ENCODE measurements around the gene GTF2IRD1.
"Not testable (repeated sequence)": the region's sequence is repeated elsewhere in the genome, so short reads cannot be mapped to it uniquely, and the experiment has no call there.

The GTF2IRD1 gene

DNA sequence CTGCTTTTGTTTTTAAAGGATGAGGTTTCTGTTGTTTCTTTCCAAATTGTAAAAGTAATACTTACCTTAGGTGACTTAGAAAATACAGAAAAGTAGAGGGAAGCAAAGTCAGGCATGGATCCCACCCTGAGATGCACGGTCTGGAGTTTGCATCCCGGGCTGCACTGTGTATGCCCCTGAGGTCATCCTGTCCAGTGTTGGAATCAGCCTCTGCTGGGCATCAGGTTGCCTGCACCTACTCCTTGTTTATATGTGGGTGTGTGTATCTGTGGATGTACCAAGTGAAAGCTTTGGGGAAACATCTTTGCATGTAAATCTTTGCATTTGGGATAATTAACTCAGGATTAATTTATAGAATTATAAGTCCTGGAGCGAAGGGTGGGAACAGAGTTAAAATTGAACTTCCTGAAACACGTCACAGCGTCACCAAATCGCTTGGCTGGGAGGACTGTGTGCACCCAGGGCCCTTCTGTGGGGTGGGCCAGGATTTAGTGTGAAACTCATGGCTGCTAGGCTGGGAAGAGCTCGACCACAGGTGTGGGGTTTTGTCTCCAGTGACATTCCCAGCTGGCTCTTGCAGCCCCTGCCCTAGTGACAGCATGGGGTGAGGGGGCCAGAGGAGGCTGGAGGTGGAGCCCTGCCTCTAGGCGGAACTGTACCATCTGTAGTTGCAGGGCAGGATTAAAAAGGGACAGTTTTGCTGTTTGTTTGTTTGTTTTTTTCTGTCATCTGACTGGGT, 27.9 kb downstream of the GTF2IRD1 start:
- in situ Hi-C loops (cut with MboI; ENCODE audit: low sequenced_read_pairs), result no loop called here
- DNase-seq (ENCODE audit: low spot score in 2 of 2), result no peak
- peaks cover 6% of the 10 kb centered on the region for H3K4me1 ChIP-seq
- no peak overlapping the region for H3K4me3 ChIP-seq
- no peaks in the 10 kb centered on the region for H3K36me3 ChIP-seq (replicated peaks)
- H3K9me3 ChIP-seq, result no peaks in the 10 kb centered on the region
- no peaks in the 10 kb centered on the region for H3K27me3 ChIP-seq (ENCODE audit: low read depth)

DNA sequence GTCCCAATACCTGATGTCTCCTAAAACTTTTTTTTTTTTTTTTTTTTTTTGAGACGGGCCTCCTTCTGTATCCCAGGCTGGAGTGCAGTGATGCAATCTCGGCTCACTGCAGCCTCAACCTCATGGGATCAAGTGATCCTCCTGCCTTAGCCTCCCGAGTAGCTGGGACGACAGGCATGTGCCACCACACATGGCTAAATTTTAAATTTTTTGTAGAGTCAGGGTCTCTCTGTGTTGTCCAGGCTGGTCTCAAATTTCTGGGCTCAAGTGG, 28.4 kb downstream of the GTF2IRD1 start:
- H3K4me1 ChIP-seq, result peaks cover 6% of the 10 kb centered on the region

DNA sequence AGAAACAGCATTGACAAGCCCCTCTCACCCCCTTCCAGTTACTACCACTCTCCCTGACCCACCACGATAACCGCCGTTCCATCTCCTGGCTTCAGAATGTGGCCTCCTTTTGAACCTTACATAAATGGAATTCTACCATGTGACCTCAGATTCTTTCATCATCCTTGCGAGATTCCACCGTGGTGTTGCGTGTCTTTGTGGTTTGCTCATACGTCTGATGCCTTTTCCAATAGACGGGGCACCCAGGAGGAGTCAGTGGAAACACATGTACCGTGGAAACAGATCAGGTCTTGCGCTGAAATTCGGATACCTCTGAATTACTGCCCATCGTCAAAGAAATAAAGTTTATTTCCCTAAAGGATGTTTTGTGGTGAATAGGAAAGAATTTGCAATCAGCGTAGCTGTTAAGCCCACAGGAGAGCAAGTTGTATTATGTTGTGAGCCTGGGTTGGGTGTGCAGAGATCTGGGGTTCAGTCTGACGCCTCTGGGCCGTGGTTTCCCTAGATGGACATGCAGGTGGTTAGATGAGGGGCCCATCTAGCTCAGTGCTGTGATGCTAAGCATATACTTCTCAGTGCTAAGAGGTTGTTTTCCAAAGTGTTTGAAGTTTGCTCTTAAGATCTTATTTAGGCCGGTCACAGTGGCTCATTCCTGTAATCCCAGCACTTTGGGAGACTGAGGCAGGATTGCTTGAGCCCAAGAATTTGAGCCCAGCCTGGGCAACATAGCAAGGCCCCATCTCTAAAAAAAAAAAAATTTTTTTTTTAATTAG, 29.1 kb downstream of the GTF2IRD1 start:
- H3K4me3 ChIP-seq, result no peak overlapping the region

More for the DNA sequence above, 28.4 kb downstream of the GTF2IRD1 start:
- Histone ChIP-seq H3K27me3 (ENCODE audit: low read depth) (no peaks in the 10 kb centered on the region), H3K36me3 (replicated peaks) (no peaks in the 10 kb centered on the region), H3K4me3 (no peak overlapping the region), H3K9me3 (no peaks in the 10 kb centered on the region)
- no peak for DNase-seq (ENCODE audit: low spot score in 2 of 2)
- in situ Hi-C loops (cut with MboI; ENCODE audit: low sequenced_read_pairs), result no loop called here

DNA sequence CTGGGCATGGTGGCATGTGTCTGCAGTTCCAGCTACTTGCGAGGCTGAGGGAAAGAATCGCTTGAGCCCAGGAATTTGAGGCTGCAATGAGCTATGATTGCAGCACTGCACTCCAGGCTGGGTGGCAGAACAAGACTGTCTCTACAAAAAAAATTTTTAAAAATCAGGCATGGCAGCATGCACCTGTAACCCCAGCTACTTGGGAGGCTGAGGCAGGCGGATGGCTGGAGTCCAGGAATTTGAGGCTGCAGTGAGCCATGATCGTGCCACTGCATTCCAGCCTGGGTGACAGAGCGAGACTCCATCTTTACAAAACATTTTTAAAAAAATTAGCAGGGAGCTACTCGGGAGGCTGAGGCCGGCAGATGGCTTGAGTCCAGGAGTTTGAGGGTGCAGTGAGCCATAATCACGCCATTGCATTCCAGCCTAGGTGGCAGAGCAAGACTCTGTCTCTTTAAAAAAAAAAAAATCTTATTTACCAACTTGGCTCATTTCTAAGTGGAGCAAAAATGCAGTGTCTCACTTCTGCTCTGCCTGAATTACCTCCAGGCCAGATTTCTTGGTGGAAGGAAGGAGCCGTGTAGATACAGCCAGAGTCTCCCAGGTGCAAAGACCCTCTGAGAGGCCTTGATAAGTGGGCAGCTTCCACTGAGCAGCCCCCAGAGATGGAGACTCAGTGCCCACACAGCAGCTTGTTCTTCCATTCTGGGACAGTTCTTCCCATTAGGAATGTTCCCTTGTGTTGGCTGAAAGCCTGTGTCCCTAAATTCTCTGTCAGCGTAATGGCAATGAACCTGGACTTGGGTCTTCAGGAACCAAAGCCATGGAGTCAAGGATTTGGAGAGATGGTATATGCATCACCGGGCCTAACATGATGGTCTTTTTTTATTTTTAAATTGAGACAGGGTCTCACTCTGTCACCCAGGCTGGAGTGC, 30.0 kb downstream of the GTF2IRD1 start:
- in situ Hi-C loops (cut with MboI; ENCODE audit: low sequenced_read_pairs), result no loop called here
- Histone ChIP-seq H3K27me3 (ENCODE audit: low read depth) (no peaks in the 10 kb centered on the region), H3K4me3 (no peak overlapping the region), H3K4me1 (peaks cover 4% of the 10 kb centered on the region; the same call in 1 of the 2 replicates), H3K36me3 (replicated peaks) (no peaks in the 10 kb centered on the region), H3K9me3 (no peaks in the 10 kb centered on the region)
- no peak for DNase-seq (ENCODE audit: low spot score in 2 of 2)

More for the DNA sequence above, 29.1 kb downstream of the GTF2IRD1 start:
- Histone ChIP-seq H3K9me3 (no peaks in the 10 kb centered on the region), H3K27me3 (ENCODE audit: low read depth) (no peaks in the 10 kb centered on the region), H3K36me3 (replicated peaks) (no peaks in the 10 kb centered on the region), H3K4me1 (peaks cover 4% of the 10 kb centered on the region; the same call in 1 of the 2 replicates)
- DNase-seq (ENCODE audit: low spot score in 2 of 2), result no peak
- in situ Hi-C loops (cut with MboI; ENCODE audit: low sequenced_read_pairs), result no loop called here

DNA sequence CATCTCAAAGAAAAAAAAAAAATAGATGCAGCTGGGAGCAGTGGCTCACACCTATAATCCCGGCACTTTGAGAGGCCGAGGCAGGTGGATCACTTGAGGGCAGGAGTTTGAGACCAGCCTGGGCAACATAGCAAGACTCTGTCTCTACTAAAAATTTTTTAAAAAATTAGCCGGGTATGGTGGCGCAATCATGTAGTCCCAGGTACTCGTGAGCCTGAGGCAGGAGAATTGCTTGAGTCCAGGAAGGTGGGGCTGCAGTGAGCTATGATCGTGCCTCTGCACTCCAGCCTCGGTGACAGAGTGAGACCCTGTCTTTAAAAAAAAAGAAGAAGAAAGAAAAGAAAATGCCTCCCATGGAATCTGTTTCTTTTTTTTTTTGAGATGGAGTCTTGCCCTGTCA, 31.9 kb downstream of the GTF2IRD1 start:
- Histone ChIP-seq H3K36me3 (replicated peaks) (no peaks in the 10 kb centered on the region), H3K27me3 (ENCODE audit: low read depth) (no peaks in the 10 kb centered on the region), H3K4me1 (peaks cover 4% of the 10 kb centered on the region; the same call in 1 of the 2 replicates), H3K9me3 (no peaks in the 10 kb centered on the region), H3K4me3 (no peak overlapping the region)
- in situ Hi-C loops (cut with MboI; ENCODE audit: low sequenced_read_pairs), result no loop called here
- DNase-seq (ENCODE audit: low spot score in 2 of 2), result no peak

DNA sequence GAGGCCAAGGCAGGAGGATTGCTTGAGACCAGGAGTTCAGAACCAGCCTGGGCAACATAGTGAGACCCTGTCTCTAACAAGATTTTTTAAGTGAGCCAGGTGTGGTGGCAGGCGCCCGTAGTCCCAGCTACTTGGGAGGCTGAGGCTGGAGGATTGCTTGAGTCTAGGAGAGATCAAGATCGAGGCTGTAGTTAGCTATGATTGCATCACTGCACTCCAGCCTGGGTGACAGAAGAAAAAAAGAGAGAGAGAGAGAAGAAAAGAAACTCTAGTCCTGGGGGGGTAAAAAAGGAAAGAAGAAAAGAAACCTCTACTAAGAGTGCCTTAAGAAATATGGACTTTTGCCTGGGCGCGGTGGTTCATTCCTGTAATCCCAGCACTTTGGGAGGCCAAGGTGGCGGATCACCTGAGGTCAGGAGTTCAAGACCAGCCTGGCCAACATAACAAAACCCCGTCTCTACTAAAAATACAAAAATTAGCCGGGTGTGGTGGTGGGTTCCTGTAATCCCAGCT, 34.9 kb downstream of the GTF2IRD1 start:
- in situ Hi-C loops (cut with MboI; ENCODE audit: low sequenced_read_pairs); H3K36me3 ChIP-seq (replicated peaks); H3K27me3 ChIP-seq (ENCODE audit: low read depth); H3K4me3 ChIP-seq; DNase-seq (ENCODE audit: low spot score in 2 of 2); H3K9me3 ChIP-seq; H3K4me1 ChIP-seq: not testable (repeated sequence)

DNA sequence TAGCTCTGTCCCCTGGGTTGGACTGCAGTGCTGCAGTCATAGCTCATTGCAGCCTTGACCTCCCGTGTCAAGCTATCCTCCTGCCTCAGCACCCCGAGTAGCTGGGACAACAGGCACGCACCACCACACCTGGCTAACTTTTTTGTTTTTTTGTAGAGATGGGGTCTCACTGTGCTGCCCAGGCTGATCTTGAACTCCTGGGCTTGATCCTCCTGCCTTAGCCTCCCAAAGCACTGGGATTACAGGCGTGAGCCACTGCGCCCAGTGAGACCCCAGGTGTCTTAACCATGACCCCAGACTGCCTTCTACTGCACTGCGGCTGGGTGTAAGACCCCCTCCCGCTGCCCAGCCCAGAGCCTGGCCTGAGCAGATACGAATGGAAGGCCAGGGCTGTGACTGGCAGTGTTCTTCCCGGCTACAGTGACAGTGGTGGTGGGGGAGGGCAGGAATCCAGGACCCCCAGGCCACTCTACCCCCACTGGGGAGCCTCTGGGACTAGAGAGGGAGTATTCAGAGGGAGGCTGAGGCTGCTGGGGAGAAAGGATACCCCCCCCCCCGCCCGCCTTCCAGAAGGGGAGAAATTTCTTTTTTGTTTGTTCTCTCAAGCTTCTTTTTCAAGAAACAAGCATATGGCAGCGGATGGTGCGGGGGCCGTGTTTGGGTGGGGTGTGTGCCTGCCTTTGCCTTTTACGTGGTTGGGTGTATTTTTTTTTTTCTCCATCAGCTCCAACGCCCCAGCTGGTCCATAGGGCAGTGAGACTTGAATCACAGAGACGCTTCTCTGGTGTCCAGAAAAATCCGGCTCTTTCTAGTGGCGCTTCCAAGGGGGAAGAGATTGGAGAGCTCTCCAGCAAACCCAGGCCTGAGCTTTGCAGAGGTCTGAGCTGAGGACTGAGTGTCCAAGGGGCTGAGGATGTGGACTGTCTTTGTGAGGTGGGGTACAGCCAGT, 36.6 kb downstream of the GTF2IRD1 start:
- in situ Hi-C loops (cut with MboI; ENCODE audit: low sequenced_read_pairs), result no loop called here
- DNase-seq (ENCODE audit: low spot score in 2 of 2), result no peak
- no peaks in the 10 kb centered on the region for H3K4me1 ChIP-seq
- no peaks in the 10 kb centered on the region; the same call in 1 of the 2 replicates for H3K36me3 ChIP-seq (replicated peaks)
- H3K9me3 ChIP-seq, result no peaks in the 10 kb centered on the region
- no peaks in the 10 kb centered on the region for H3K27me3 ChIP-seq (ENCODE audit: low read depth)
- H3K4me3 ChIP-seq, result no peak overlapping the region

DNA sequence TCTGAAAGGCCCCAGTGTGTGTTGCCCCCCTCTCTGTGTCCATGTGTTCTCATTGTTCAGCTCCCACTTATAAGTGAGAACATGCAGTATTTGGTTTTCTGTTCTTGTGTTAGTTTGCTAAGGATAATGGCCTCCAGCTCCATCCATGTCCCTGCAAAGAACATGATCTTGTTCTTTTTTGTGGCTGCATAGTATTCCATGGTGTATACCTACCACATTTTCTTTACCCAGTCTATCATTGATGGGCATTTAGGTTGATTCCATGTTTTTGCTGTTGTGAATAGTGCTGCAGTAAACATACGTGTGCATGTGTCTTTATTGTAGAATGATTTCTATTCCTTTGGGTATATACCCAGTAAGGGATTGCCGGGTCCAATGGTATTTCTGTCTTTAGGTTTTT, 37.8 kb downstream of the GTF2IRD1 start:
- H3K36me3 ChIP-seq (replicated peaks); in situ Hi-C loops (cut with MboI; ENCODE audit: low sequenced_read_pairs); H3K9me3 ChIP-seq; H3K4me1 ChIP-seq; H3K27me3 ChIP-seq (ENCODE audit: low read depth); H3K4me3 ChIP-seq; DNase-seq (ENCODE audit: low spot score in 2 of 2): not testable (repeated sequence)

DNA sequence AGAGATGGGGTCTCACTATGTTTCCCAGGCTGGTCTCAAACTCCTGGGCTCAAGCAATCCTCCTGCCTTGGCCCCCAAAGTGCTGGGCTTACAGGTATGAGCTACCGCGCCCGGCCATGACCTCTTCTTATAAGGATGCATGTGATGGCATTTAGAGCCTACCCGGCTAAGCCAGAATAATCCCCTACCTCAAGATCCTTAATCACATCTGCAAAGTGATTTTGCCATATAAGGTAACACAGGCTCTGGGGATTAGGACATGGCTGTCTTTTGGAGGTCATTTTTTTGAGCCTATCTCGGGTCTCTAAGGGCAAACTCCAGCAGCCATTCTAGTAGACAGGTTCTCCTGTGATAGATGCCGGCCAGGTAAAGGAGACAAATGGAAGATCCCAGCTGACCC, 39.6 kb downstream of the GTF2IRD1 start:
- no peaks in the 10 kb centered on the region for H3K4me1 ChIP-seq
- in situ Hi-C loops (cut with MboI; ENCODE audit: low sequenced_read_pairs), result no loop called here
- no peak for DNase-seq (ENCODE audit: low spot score in 2 of 2)
- no peaks in the 10 kb centered on the region for H3K27me3 ChIP-seq (ENCODE audit: low read depth)
- no peaks in the 10 kb centered on the region; the same call in 1 of the 2 replicates for H3K36me3 ChIP-seq (replicated peaks)
- H3K4me3 ChIP-seq, result no peak overlapping the region
- no peaks in the 10 kb centered on the region for H3K9me3 ChIP-seq

DNA sequence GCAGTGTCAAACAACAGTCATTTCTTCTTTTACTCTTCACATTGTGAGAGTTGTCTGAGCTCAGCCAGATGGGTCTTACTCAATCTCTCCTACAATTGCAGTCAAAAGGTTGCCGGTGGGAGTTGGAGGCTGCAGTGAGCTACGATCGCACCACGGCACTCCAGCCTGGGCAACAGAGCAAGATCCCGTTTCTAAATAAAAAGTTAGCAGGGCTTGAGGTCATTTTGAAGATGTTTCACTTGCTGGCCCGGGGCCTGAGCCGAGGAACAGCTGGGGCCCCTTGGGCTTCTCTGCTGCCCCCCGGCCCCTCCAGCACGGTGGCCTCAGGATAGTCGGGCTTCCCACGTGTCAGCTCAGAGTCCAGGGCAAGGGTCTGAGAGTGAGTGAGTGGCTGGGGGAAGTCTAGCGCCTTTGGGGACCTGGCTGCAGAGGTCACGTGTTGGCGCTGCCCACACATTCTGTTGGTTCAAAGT, 40.4 kb downstream of the GTF2IRD1 start:
- no peaks in the 10 kb centered on the region for H3K4me1 ChIP-seq
- no peaks in the 10 kb centered on the region for H3K27me3 ChIP-seq (ENCODE audit: low read depth)
- H3K36me3 ChIP-seq (replicated peaks), result no peaks in the 10 kb centered on the region; the same call in 1 of the 2 replicates
- H3K4me3 ChIP-seq, result no peak overlapping the region
- no peaks in the 10 kb centered on the region for H3K9me3 ChIP-seq
- no peak for DNase-seq (ENCODE audit: low spot score in 2 of 2)
- in situ Hi-C loops (cut with MboI; ENCODE audit: low sequenced_read_pairs), result no loop called here

DNA sequence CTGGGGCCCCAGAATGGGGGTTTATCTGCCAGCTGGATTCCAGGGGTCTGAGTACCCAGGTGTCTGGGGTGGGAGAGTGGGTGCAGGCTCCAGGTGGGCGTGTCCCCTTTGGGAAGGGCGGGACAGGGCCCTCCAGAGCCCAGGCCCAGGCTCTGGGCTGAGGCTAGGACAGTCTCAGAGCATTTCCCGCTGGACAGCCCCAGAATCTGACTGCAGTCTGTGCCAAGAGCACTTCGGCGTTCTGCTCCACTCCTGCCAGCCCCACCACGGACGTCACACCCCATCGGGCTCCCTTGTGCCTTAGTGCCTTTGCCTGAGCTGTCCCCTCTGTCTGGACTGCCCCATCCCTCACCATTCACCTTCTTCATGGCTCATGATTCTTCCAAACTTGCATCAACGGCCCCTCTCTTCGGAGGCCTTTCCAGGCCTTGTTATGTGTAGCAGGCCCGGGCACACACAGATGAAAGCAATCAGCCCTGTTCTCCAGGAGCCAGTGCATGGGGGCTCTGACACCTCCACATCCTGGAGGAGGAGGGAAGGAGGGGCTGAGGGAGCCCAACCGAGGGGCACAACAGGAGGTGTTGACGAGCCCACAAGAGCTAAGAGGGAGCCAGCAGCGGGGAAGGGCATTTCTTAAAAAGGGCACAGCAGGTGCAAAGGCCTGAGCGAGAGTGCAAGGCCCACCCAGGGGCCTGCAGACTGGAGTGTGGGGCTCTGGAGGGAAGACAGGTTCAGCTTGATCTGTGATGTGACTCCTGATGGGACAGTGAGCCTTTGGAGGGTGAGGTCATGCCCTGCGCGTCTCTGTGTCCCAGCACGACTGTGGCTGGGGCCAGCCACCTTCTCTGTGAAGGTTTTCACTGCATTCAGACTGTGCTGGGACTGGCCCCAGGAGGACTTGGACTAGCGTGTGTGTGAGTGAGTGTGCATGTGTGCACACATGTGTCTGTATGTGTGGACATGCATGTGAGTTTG, 41.7 kb downstream of the GTF2IRD1 start:
- Histone ChIP-seq H3K4me1 (no peaks in the 10 kb centered on the region), H3K4me3 (no peak overlapping the region), H3K36me3 (replicated peaks) (no peaks in the 10 kb centered on the region; the same call in 1 of the 2 replicates), H3K9me3 (no peaks in the 10 kb centered on the region), H3K27me3 (ENCODE audit: low read depth) (no peaks in the 10 kb centered on the region)
- in situ Hi-C loops (cut with MboI; ENCODE audit: low sequenced_read_pairs), result no loop called here
- DNase-seq (ENCODE audit: low spot score in 2 of 2), result no peak

DNA sequence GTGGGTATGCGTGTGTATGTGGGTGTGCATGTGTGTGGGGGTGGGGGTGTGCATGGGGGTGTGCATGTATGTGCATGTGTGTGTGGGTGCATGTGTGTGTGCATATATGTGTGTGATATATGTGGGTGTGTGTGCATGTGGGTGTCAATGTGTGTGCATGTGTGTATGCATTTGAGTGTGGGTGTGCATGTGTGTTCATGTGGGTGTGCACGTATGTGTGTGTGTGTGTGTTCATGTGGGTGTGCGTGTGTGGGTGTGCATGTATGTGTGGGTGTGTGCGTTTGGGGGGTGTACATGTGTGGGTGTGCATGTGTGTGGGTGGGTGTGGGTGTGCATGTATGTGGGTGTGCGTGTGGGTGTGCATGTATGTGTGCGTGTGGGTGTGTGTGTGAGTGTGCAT, 42.6 kb downstream of the GTF2IRD1 start:
- in situ Hi-C loops (cut with MboI; ENCODE audit: low sequenced_read_pairs), result no loop called here
- DNase-seq (ENCODE audit: low spot score in 2 of 2), result no peak
- H3K36me3 ChIP-seq (replicated peaks), result no peaks in the 10 kb centered on the region; the same call in 1 of the 2 replicates
- H3K4me3 ChIP-seq, result no peak overlapping the region
- no peaks in the 10 kb centered on the region for H3K27me3 ChIP-seq (ENCODE audit: low read depth)
- H3K9me3 ChIP-seq, result no peaks in the 10 kb centered on the region
- no peaks in the 10 kb centered on the region for H3K4me1 ChIP-seq

All from HAP-1 (cell line).